Ishikawa (cell line): ENCODE measurements around the gene BTBD7.

Source experiments
- EGR1 ChIP-seq: IDR thresholded peaks from 2 replicates; pipeline ENCODE4 v1.6.1; 2012
- EP300 ChIP-seq: IDR thresholded peaks from 2 replicates; pipeline ENCODE4 v1.6.1; 2012; ENCODE audit warnings: borderline replicate concordance
- RAD21 ChIP-seq: IDR thresholded peaks from 2 replicates; pipeline ENCODE4 v1.6.1; 2012; ENCODE audit warnings: low read depth
- TAF1 ChIP-seq: IDR thresholded peaks from 2 replicates; pipeline ENCODE4 v1.6.1; 2012; ENCODE audit warnings: low read depth, mild to moderate bottlenecking
- TCF12 ChIP-seq: IDR thresholded peaks from 2 replicates; pipeline ENCODE4 v1.6.1; 2012; ENCODE audit warnings: low read depth
- TEAD4 ChIP-seq: IDR thresholded peaks from 2 replicates; pipeline ENCODE4 v1.6.1; 2012
- YY1 ChIP-seq: IDR thresholded peaks from 2 replicates; pipeline ENCODE4 v1.6.1; 2012; ENCODE audit warnings: low read depth
- ZBTB7A ChIP-seq: IDR thresholded peaks from 2 replicates; pipeline ENCODE4 v1.6.1; 2012; ENCODE audit warnings: low read depth
- TF ChIP-seq, protein P1 (sequence below): IDR thresholded peaks from 2 replicates; pipeline ENCODE4 v1.6.1; 2012; ENCODE audit warnings: low read depth, mild to moderate bottlenecking
- TF ChIP-seq, protein P2 (sequence below): IDR thresholded peaks from 2 replicates; pipeline ENCODE4 v1.6.1; 2012
- TF ChIP-seq, protein P3 (sequence below): IDR thresholded peaks from 2 replicates; pipeline ENCODE4 v1.6.1; 2012

DNA sequence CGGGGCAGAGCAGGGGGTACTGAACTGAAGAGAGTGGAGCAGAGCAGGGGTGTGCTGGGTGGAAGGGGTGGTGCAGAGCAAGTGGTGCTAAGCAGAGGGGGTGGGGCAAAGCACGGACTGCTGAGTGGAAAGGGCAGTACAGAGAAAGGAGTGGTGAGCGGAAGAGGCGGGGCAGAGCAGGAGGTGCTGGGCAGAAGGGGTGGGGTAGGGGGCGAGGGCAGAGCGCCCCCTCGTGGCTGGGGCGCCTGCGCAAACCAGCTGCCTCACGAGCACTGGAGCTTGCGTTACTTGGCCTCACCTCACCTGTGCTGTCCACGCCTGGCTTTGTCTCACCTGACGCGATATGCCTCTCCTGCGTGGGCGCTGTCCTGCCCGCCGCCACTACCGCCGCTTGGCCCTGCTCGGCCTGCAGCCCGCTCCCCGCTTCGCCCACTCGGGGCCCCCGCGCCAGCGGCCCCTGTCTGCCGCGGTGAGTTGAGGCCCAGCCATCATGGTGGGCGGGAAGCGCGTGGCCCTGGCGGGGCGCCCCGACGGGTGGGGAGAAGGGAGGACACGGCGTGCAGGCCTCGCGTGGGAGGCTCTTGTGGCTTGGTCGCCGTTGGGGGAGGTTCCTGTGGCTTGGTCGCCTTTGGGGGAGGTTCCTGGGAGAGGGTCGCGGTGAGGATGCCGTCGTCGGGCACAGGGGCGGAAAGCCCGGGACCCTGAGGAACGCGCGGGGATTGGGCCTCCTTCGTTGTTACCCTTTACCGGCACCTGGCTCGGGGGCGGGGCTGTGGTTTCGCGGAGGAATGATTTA, 14.3 kb upstream of the BTBD7 start, which contains the start of gene COX8C:
- no peak for TF ChIP-seq TAF1
- TF ChIP-seq RAD21: no peak
- TF ChIP-seq, protein P1, sequence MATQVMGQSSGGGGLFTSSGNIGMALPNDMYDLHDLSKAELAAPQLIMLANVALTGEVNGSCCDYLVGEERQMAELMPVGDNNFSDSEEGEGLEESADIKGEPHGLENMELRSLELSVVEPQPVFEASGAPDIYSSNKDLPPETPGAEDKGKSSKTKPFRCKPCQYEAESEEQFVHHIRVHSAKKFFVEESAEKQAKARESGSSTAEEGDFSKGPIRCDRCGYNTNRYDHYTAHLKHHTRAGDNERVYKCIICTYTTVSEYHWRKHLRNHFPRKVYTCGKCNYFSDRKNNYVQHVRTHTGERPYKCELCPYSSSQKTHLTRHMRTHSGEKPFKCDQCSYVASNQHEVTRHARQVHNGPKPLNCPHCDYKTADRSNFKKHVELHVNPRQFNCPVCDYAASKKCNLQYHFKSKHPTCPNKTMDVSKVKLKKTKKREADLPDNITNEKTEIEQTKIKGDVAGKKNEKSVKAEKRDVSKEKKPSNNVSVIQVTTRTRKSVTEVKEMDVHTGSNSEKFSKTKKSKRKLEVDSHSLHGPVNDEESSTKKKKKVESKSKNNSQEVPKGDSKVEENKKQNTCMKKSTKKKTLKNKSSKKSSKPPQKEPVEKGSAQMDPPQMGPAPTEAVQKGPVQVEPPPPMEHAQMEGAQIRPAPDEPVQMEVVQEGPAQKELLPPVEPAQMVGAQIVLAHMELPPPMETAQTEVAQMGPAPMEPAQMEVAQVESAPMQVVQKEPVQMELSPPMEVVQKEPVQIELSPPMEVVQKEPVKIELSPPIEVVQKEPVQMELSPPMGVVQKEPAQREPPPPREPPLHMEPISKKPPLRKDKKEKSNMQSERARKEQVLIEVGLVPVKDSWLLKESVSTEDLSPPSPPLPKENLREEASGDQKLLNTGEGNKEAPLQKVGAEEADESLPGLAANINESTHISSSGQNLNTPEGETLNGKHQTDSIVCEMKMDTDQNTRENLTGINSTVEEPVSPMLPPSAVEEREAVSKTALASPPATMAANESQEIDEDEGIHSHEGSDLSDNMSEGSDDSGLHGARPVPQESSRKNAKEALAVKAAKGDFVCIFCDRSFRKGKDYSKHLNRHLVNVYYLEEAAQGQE: no peak
- TF ChIP-seq YY1: no peak
- TF ChIP-seq EP300: no peak
- TF ChIP-seq TEAD4: no peak
- no peak for TF ChIP-seq TCF12
- TF ChIP-seq EGR1: no peak
- TF ChIP-seq, protein P2, sequence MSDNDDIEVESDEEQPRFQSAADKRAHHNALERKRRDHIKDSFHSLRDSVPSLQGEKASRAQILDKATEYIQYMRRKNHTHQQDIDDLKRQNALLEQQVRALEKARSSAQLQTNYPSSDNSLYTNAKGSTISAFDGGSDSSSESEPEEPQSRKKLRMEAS: no peak
- no peak for TF ChIP-seq ZBTB7A
- TF ChIP-seq, protein P3, sequence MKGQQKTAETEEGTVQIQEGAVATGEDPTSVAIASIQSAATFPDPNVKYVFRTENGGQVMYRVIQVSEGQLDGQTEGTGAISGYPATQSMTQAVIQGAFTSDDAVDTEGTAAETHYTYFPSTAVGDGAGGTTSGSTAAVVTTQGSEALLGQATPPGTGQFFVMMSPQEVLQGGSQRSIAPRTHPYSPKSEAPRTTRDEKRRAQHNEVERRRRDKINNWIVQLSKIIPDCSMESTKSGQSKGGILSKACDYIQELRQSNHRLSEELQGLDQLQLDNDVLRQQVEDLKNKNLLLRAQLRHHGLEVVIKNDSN: no peak
